ENCODE measurements around the gene ATP5MC2. TPM values are rescaled to one million over a fixed set of nuclear protein-coding genes. Genes with fewer than 3 reads are reported as not detected.

Gene ATP5MC2
- total RNA-seq, 1 experiment from 2014 or later: 304 TPM

GRCh38 chr12:53688134-53688533 lies 12.3 kb upstream of the ATP5MC2 start (continued):
- TF ChIP-seq YY1 (IDR thresholded peaks at IDR 0.05; ENCODE audit: extremely low read depth, insufficient replicate concordance, low read depth, low read length): no peak
- TF ChIP-seq CEBPB (IDR thresholded peaks at IDR 0.05; ENCODE audit: low read depth): no peak
- no peak for TF ChIP-seq CTCF (IDR thresholded peaks at IDR 0.05 in 2 of 3, conservative IDR thresholded peaks at IDR 0.05 in 1 of 3; ENCODE audit: borderline replicate concordance in 1 of 3, insufficient read depth in 1 of 3, low read depth in 2 of 3, low read length in 2 of 3)

- Histone ChIP-seq H3K4me1 (ENCODE audit: control insufficient read depth in 1 of 2, insufficient read depth in 2 of 2, low read length in 2 of 2) (no peaks in the 10 kb centered on the region), H3K4me2 (ENCODE audit: low read length) (no peak overlapping the region), H3K9me2 (ENCODE audit: insufficient read depth) (no peaks in the 10 kb centered on the region), H2AFZ (ENCODE audit: low read depth, low read length, poor library complexity, severe bottlenecking) (no peak overlapping the region), H3K79me2 (ENCODE audit: insufficient read depth, low read length) (no peaks in the 10 kb centered on the region), H3K9ac (ENCODE audit: low read length) (no peak overlapping the region), H3K36me3 (ENCODE audit: control insufficient read depth in 1 of 2, insufficient read depth in 2 of 2, low read length in 2 of 2) (no peaks in the 10 kb centered on the region), H3K4me3 (replicated peaks in 1 of 2; ENCODE audit: low read depth in 1 of 2, low read length in 2 of 2) (no peak overlapping the region), H3K27me3 (ENCODE audit: insufficient read depth, low read length) (no peaks in the 10 kb centered on the region), H3K27ac (ENCODE audit: low read depth, low read length) (no peak overlapping the region), H3K9me3 (ENCODE audit: control insufficient read depth in 1 of 2, insufficient read depth in 1 of 2, low read depth in 1 of 2, low read length in 2 of 2) (no peaks in the 10 kb centered on the region), H4K20me1 (ENCODE audit: insufficient read depth) (no peaks in the 10 kb centered on the region)
- RAD21 ChIA-PET (ENCODE audit: low non-redundant PET in 1 of 2, low total read pairs in 2 of 2, uncharacterized antibody in 2 of 2, unreplicated experiment in 2 of 2): no interaction called here
- ATAC-seq: no peak
- POLR2A ChIA-PET: no interaction called here
- CTCF ChIA-PET: interaction anchor here (2.2 to 2.3 kb wide), 2 partner anchors 11 to 60 kb away, joined by 5 to 10 read pairs; partner anchors contain the start of gene ATP5MC2
- DNase-seq (ENCODE audit: low read depth, low spot score): no peak
- intact Hi-C loops (cut with micrococcal nuclease): no loop called here
- TF ChIP-seq SRF (IDR thresholded peaks at IDR 0.05; ENCODE audit: low read depth) (no peak), RAD21 (IDR thresholded peaks at IDR 0.05; ENCODE audit: low read depth) (no peak), YY1 (IDR thresholded peaks at IDR 0.05; ENCODE audit: extremely low read depth, insufficient replicate concordance, low read depth, low read length) (no peak), FOSL1 (IDR thresholded peaks at IDR 0.05; ENCODE audit: low read depth) (no peak), POLR2AphosphoS5 (IDR thresholded peaks at IDR 0.05; ENCODE audit: low read depth, low read length) (no peak), EGR1 (IDR thresholded peaks at IDR 0.05; ENCODE audit: low read depth) (no peak), ZNF274 (IDR thresholded peaks at IDR 0.05; ENCODE audit: low read depth, low read length) (no peak), REST (IDR thresholded peaks at IDR 0.05; ENCODE audit: low read depth) (no peak), EZH2phosphoT487 (IDR thresholded peaks at IDR 0.05; ENCODE audit: borderline replicate concordance) (no peak), ZFX (IDR thresholded peaks at IDR 0.05) (no peak)
- no TSS peak for BruUV-seq (replicated peaks)
Measured at GRCh38 chr12:53686436-53686835, 10.6 kb upstream of the ATP5MC2 start.

Data from HCT116 (cell line).